KMS-11 (cell line): ENCODE data around the gene KIF26A.

Source experiments
- H2AFZ ChIP-seq: fragments of 200-600 bp; sonication (generic); 2 replicates; pipeline ENCODE4 v1.6.1; 2016; ENCODE audit warnings: antibody characterized with exemption, mixed run types, low read depth
- H3K27ac ChIP-seq: fragments of 200-600 bp; sonication (generic); 2 replicates; pipeline ENCODE4 v1.6.1; 2016; ENCODE audit warnings: mild to moderate bottlenecking, mixed run types
- H3K27me3 ChIP-seq: fragments of 200-600 bp; sonication (generic); 2 replicates; pipeline ENCODE4 v1.6.1; 2017; ENCODE audit warnings: mild to moderate bottlenecking, low read depth, mixed run types, moderate library complexity; ENCODE audit not compliant: insufficient read depth
- H3K36me3 ChIP-seq: fragments of 200-600 bp; sonication (generic); 2 replicates; pipeline ENCODE4 v1.6.1; 2017; ENCODE audit warnings: mild to moderate bottlenecking, mixed run types; ENCODE audit not compliant: insufficient read depth
- H3K4me1 ChIP-seq: fragments of 200-600 bp; sonication (generic); 2 replicates; pipeline ENCODE4 v1.6.1; 2016; ENCODE audit warnings: mild to moderate bottlenecking, low read depth, mixed run types; ENCODE audit not compliant: poor library complexity, severe bottlenecking
- H3K4me2 ChIP-seq: fragments of 200-600 bp; sonication (generic); 2 replicates; pipeline ENCODE4 v1.7.0; 2016; ENCODE audit warnings: mild to moderate bottlenecking, mixed run types
- H3K4me3 ChIP-seq: fragments of 200-600 bp; sonication (generic); IDR thresholded peaks from 2 replicates; pipeline ENCODE4 v1.6.1; 2017; ENCODE audit warnings: low read depth, low read length, mixed read lengths; ENCODE audit not compliant: insufficient read depth
- H3K79me2 ChIP-seq: fragments of 200-600 bp; sonication (generic); 2 replicates; pipeline ENCODE4 v1.6.1; 2016; ENCODE audit warnings: low read depth, mixed run types; ENCODE audit not compliant: insufficient read depth
- H3K9ac ChIP-seq: fragments of 200-600 bp; sonication (generic); 2 replicates; pipeline ENCODE4 v1.6.1; 2016; ENCODE audit warnings: mild to moderate bottlenecking, mixed run types
- H4K20me1 ChIP-seq: fragments of 200-600 bp; sonication (generic); 2 replicates; pipeline ENCODE4 v1.6.1; 2016; ENCODE audit warnings: mild to moderate bottlenecking, mixed run types; ENCODE audit not compliant: insufficient read depth
- CTCF ChIP-seq: fragments of 200-600 bp; sonication (generic); conservative IDR thresholded peaks from 2 replicates; pipeline ENCODE4 v1.6.1; 2017; ENCODE audit warnings: low read depth, mild to moderate bottlenecking, antibody characterized with exemption, low read length, moderate library complexity, mixed read lengths

The KIF26A gene

GRCh38 chr14:104116288-104116755 is 22.1 kb upstream of the KIF26A start:
- H3K27ac ChIP-seq, result no peak overlapping the region
- H3K4me3 ChIP-seq, result no peak overlapping the region
- H4K20me1 ChIP-seq, result no peaks in the 10 kb centered on the region
- no peaks in the 10 kb centered on the region for H3K36me3 ChIP-seq
- no peaks in the 10 kb centered on the region for H3K79me2 ChIP-seq
- no peaks in the 10 kb centered on the region for H3K4me1 ChIP-seq
- H3K4me2 ChIP-seq, result no peak overlapping the region
- H2AFZ ChIP-seq, result no peak overlapping the region
- peaks cover 5% of the 10 kb centered on the region; the same call in 1 of the 2 replicates for H3K27me3 ChIP-seq
- no peak overlapping the region for H3K9ac ChIP-seq
- TF ChIP-seq CTCF, result no peak

DNA sequence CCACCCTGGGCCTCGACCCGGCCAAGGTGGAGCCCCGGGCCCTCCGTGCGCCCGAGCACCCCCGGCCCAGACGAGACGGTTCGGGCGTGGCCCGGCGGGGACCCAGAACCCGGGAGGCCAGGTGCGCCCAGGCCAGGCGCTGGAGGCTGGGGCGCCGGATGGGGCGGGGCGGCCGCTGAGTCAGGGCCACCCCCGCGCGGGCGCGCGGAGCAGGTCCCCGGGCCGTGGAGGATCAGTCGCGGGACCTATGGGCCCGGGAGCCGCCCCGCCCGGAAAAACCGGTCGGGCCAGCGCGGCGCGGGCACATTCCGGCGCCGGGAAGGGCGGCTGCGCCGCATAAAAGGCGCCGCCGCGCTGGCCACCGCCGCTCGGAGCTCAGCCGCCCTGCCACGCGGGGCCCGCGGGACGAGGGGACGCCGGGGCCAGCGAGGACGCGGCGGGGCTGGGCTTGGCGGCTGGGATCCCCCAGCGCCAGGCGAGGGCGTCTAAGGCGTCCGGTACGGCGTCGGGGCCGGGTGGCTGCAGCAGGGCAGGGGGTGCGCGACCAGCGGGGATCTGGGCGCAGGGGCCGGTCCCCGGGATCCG is 21.5 kb upstream of the KIF26A start:
- Histone ChIP-seq H3K79me2 (no peaks in the 10 kb centered on the region), H2AFZ (no peak overlapping the region), H3K4me2 (no peak overlapping the region), H3K9ac (no peak overlapping the region), H3K4me1 (no peaks in the 10 kb centered on the region), H3K27me3 (peaks cover 10% of the 10 kb centered on the region; the same call in 1 of the 2 replicates), H3K4me3 (no peak overlapping the region), H4K20me1 (no peaks in the 10 kb centered on the region), H3K27ac (no peak overlapping the region), H3K36me3 (no peaks in the 10 kb centered on the region)
- no peak for TF ChIP-seq CTCF

DNA sequence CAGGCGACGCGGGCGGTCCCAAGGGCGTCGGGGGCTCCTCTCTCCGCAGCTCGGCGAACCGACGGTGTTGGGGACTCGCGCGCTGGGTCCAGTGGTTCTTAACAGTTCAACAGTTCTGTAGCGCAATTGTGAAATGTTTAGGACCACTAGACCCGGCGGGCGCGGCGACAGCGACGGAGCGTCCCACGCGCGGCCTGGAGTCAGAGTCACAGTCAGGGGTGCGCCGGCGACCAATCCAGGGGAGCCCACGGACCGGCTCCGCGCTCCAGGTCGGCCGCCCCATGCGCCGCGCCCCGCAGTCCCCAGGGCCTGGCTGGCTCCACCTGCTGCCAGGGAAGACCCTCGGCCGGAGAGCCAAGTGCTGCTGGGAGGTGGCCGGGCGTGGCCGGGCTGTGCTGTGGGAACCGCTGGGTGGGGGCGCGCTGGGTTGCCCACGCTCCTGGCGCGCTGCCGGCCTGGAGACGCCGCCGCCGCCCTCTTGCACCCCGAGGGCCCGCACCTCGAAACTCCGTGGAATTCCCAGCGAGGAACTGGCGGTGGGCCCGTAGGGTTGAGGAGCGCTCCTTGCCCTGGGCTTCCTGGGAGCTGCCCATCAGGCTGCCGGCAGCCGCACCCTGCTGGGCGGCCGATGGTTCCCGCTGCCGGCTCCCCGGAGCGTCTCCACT is 20.9 kb upstream of the KIF26A start:
- Histone ChIP-seq H3K4me2 (no peak overlapping the region), H3K9ac (no peak overlapping the region), H3K4me3 (no peak overlapping the region), H3K27ac (no peak overlapping the region), H3K36me3 (no peaks in the 10 kb centered on the region), H2AFZ (no peak overlapping the region), H4K20me1 (no peaks in the 10 kb centered on the region), H3K4me1 (no peaks in the 10 kb centered on the region), H3K27me3 (peaks cover 12% of the 10 kb centered on the region; the same call in 1 of the 2 replicates), H3K79me2 (no peaks in the 10 kb centered on the region)
- TF ChIP-seq CTCF, result no peak

DNA sequence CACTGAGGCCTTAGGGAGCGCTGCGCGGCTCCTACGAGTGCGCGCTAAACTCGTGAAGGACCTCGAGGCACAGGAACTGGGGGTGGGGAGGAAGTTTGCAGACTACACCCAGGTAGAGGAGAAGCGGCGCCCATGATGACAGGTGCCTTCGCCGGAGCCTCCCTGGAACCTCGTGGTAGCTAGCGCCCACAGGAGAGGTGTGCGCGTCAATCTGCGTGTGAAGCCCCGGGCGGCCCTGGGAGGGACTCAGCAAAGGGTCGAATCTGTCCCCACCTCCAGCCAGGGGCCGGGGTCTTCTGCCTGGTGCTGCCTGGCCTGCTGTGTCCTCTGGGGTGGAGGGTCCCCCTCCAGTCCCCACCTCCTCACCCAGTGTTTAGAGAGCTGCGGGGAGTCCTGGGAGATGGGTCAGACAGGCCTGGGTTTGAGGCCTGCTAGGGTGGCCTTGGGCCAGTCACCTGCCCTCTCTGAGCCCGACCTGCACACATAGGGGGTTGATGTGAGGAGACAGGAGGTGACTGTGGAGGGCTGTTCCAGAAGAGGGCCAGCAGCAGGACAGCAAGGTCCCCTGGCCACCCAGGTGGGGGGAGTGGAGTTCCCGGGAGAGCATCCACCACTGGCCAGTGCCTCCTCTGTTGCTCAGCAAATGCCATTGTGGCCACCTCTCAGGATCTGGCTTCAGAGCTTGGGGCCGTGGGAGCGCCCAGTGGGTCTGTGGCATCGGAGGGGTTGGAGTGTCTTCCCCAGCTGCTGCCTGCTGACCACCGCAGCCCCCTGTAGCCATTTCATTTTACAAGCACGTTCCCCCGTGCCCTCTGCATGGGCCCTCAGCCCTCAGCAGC is 20.2 kb upstream of the KIF26A start:
- H3K4me3 ChIP-seq, result no peak overlapping the region
- no peak overlapping the region for H2AFZ ChIP-seq
- H3K4me2 ChIP-seq, result no peak overlapping the region
- no peaks in the 10 kb centered on the region for H3K79me2 ChIP-seq
- H3K36me3 ChIP-seq, result no peaks in the 10 kb centered on the region
- no peak overlapping the region for H3K9ac ChIP-seq
- no peaks in the 10 kb centered on the region for H3K4me1 ChIP-seq
- H3K27ac ChIP-seq, result no peak overlapping the region
- H4K20me1 ChIP-seq, result no peaks in the 10 kb centered on the region
- H3K27me3 ChIP-seq, result peaks cover 12% of the 10 kb centered on the region; the same call in 1 of the 2 replicates
- no peak for TF ChIP-seq CTCF
